ENCODE data around the gene SCGB2B2.

The SCGB2B2 gene

DNA sequence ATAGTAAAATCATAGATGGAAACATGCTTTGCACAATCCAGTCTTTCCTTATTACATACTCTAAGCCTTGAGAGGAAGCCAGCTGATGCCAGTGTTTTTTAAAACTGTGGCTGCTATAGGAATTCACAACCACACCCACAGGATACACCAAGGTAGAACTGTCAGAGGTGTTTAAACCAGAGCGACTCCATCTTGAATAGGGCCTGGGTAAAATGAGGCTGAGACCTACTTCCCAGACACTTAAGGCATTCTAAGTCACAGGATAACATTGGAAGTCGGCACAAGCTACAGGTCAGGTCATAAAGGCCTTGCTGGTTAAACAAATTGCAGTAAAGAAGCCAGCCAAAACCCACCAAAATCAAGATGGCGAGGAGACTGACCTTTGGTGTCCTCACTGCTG is 1.7 kb downstream of the SCGB2B2 start:
- TF ChIP-seq CTCF (IDR thresholded peaks at IDR 0.05; ENCODE audit: low read length) (no peak), EZH2 (IDR thresholded peaks at IDR 0.05; ENCODE audit: borderline replicate concordance, low read length) (no peak)
- Histone ChIP-seq H3K9me3 (ENCODE audit: low read length) (0 out of 2 replicates have a peak, but pooled peaks cover 4% of the 10 kb centered on the region), H3F3A (ENCODE audit: insufficient read depth, low read length) (no peaks in the 10 kb centered on the region), H3K9ac (ENCODE audit: low read length) (no peak overlapping the region), H3K4me1 (ENCODE audit: insufficient read depth, low read length, severe bottlenecking) (peaks cover 9% of the 10 kb centered on the region), H2AFZ (ENCODE audit: low read length) (no peak overlapping the region), H3K27me3 (ENCODE audit: insufficient read depth, low read length) (no peaks in the 10 kb centered on the region), H3K9me2 (ENCODE audit: low read depth, low read length) (no peaks in the 10 kb centered on the region), H3K4me3 (ENCODE audit: low read depth, low read length, poor library complexity, severe bottlenecking) (no peak overlapping the region), H4K20me1 (ENCODE audit: insufficient read depth, low read length) (no peaks in the 10 kb centered on the region), H3K36me3 (ENCODE audit: insufficient read depth, low read length) (peaks cover 19% of the 10 kb centered on the region), H3K4me2 (ENCODE audit: low read length) (no peak overlapping the region), H3K27ac (ENCODE audit: low read depth, low read length, poor library complexity, severe bottlenecking) (no peak overlapping the region), H3K79me2 (ENCODE audit: insufficient read depth, low read length) (no peaks in the 10 kb centered on the region)

GRCh38 chr19:34673590-34673989 is 3.4 kb downstream of the SCGB2B2 start:
- Histone ChIP-seq H3K79me2 (ENCODE audit: insufficient read depth, low read length) (no peaks in the 10 kb centered on the region), H2AFZ (ENCODE audit: low read length) (no peak overlapping the region), H3K4me1 (ENCODE audit: insufficient read depth, low read length, severe bottlenecking) (peaks cover 9% of the 10 kb centered on the region), H3K4me3 (ENCODE audit: low read depth, low read length, poor library complexity, severe bottlenecking) (no peak overlapping the region), H3K9ac (ENCODE audit: low read length) (no peak overlapping the region), H3K27me3 (ENCODE audit: insufficient read depth, low read length) (no peaks in the 10 kb centered on the region), H3F3A (ENCODE audit: insufficient read depth, low read length) (no peaks in the 10 kb centered on the region), H3K9me2 (ENCODE audit: low read depth, low read length) (no peaks in the 10 kb centered on the region), H3K36me3 (ENCODE audit: insufficient read depth, low read length) (peaks cover 2% of the 10 kb centered on the region; the same call in 1 of the 2 replicates), H4K20me1 (ENCODE audit: insufficient read depth, low read length) (no peaks in the 10 kb centered on the region), H3K4me2 (ENCODE audit: low read length) (no peak overlapping the region), H3K27ac (ENCODE audit: low read depth, low read length, poor library complexity, severe bottlenecking) (no peak overlapping the region), H3K9me3 (ENCODE audit: low read length) (no peaks in the 10 kb centered on the region)
- TF ChIP-seq CTCF (IDR thresholded peaks at IDR 0.05; ENCODE audit: low read length) (no peak), EZH2 (IDR thresholded peaks at IDR 0.05; ENCODE audit: borderline replicate concordance, low read length) (no peak)

- no peak overlapping the region for H3K4me2 ChIP-seq (ENCODE audit: low read length)
- H3K36me3 ChIP-seq (ENCODE audit: insufficient read depth, low read length), result no peaks in the 10 kb centered on the region; the same call in 1 of the 2 replicates
- H3K27ac ChIP-seq (ENCODE audit: low read depth, low read length, poor library complexity, severe bottlenecking), result no peak overlapping the region
- peaks cover 11% of the 10 kb centered on the region for H3K4me1 ChIP-seq (ENCODE audit: insufficient read depth, low read length, severe bottlenecking)
- no peak overlapping the region for H2AFZ ChIP-seq (ENCODE audit: low read length)
- no peaks in the 10 kb centered on the region for H4K20me1 ChIP-seq (ENCODE audit: insufficient read depth, low read length)
- no peak overlapping the region for H3K4me3 ChIP-seq (ENCODE audit: low read depth, low read length, poor library complexity, severe bottlenecking)
- TF ChIP-seq EZH2 (IDR thresholded peaks at IDR 0.05; ENCODE audit: borderline replicate concordance, low read length) (no peak), CTCF (IDR thresholded peaks at IDR 0.05; ENCODE audit: low read length) (no peak)
- H3F3A ChIP-seq (ENCODE audit: insufficient read depth, low read length), result no peaks in the 10 kb centered on the region
- H3K9ac ChIP-seq (ENCODE audit: low read length), result no peak overlapping the region
- no peaks in the 10 kb centered on the region for H3K79me2 ChIP-seq (ENCODE audit: insufficient read depth, low read length)
- no peaks in the 10 kb centered on the region for H3K27me3 ChIP-seq (ENCODE audit: insufficient read depth, low read length)
- no peaks in the 10 kb centered on the region for H3K9me2 ChIP-seq (ENCODE audit: low read depth, low read length)
- no peaks in the 10 kb centered on the region for H3K9me3 ChIP-seq (ENCODE audit: low read length)
Observed at GRCh38 chr19:34671972-34672371, 5.0 kb downstream of the SCGB2B2 start.
